ENCODE data around the gene CLRN3. TPM values are rescaled to one million over a fixed set of nuclear protein-coding genes. Genes with fewer than 3 reads are reported as not detected.

Gene CLRN3
- total and polyA plus RNA-seq, 2 donors (not counting 1 experiment from before 2014, with no cell fraction given): not detected

GRCh38 chr10:127903789-127904188, 11.0 kb upstream of the CLRN3 start:
- no peak overlapping the region for H3K4me3 ChIP-seq (ENCODE audit: control extremely low read depth in 1 of 5, extremely low read depth in 1 of 5, insufficient read depth in 1 of 5, low read depth in 2 of 5, low read length in 4 of 5)
- intact Hi-C loops (cut with micrococcal nuclease): no loop called here
- Mint-ChIP-seq H3K9me3 (ENCODE audit: insufficient read depth) (no peaks in the 10 kb centered on the region), H3K4me3 (no peak overlapping the region), H3K27ac (no peak overlapping the region), H3K4me1 (no peaks in the 10 kb centered on the region), H3K27me3 (peaks cover 54% of the 10 kb centered on the region)
- ChIA-PET CTCF (interaction anchor here (4.9 kb wide), 1 partner anchor 166 kb away, joined by 56 read pairs; no protein-coding TSS in a partner anchor), POLR2A (no interaction called here)
- peaks cover 0 to 27% (median 12%) of the 10 kb centered on the region in 4 experiments for H3K27me3 ChIP-seq (replicated peaks in 1 of 4; ENCODE audit: control extremely low read depth in 1 of 4, control insufficient read depth in 3 of 4, insufficient read depth in 4 of 4, low read length in 3 of 4)
- no peak overlapping the region for H3K9ac ChIP-seq (ENCODE audit: low read length)
- peaks cover 0 to 4% (median 1%) of the 10 kb centered on the region in 3 donors for H3K9me3 ChIP-seq (ENCODE audit: control extremely low read depth in 1 of 3, control insufficient read depth in 2 of 3, insufficient read depth in 1 of 3, low read length in 2 of 3)
- H3K4me1 ChIP-seq (ENCODE audit: control insufficient read depth in 2 of 2, insufficient read depth in 2 of 2, low read length in 2 of 2): peaks cover 8 to 9% of the 10 kb centered on the region in 2 donors
- H3K27ac ChIP-seq (ENCODE audit: low read length in 2 of 2): no peak overlapping the region
- H4K20me1 ChIP-seq (ENCODE audit: control insufficient read depth, insufficient read depth, low read length, poor library complexity, severe bottlenecking): no peaks in the 10 kb centered on the region
- H2AFZ ChIP-seq (ENCODE audit: insufficient read depth, low read depth, low read length, poor library complexity, severe bottlenecking): no peak overlapping the region
- H3K36me3 ChIP-seq (replicated peaks in 1 of 2; ENCODE audit: control extremely low read depth in 1 of 2, control insufficient read depth in 1 of 2, extremely low read depth in 1 of 2, insufficient read depth in 2 of 2, low read length in 1 of 2): no peaks in the 10 kb centered on the region
- DNase-seq: no peak
- no peak for TF ChIP-seq CTCF (IDR thresholded peaks at IDR 0.05)
- no peak for TF ChIP-seq EZH2 (IDR thresholded peaks at IDR 0.05; ENCODE audit: borderline replicate concordance, insufficient read depth, low read depth, low read length, poor library complexity, severe bottlenecking)
- no peak overlapping the region for H3K4me2 ChIP-seq (replicated peaks; ENCODE audit: low read depth, low read length, poor library complexity, severe bottlenecking)
- no peaks in the 10 kb centered on the region for H3K79me2 ChIP-seq (ENCODE audit: control insufficient read depth, insufficient read depth, low read length)
- WGBS (ENCODE audit: insufficient coverage): 100% methylated on average over 2 of the region's 5 CpGs
- ATAC-seq (ENCODE audit: low read depth): no peak

- Histone ChIP-seq H3K4me1 (ENCODE audit: control insufficient read depth in 2 of 2, insufficient read depth in 2 of 2, low read length in 2 of 2) (no peaks in the 10 kb centered on the region), H4K20me1 (ENCODE audit: control insufficient read depth, insufficient read depth, low read length, poor library complexity, severe bottlenecking) (no peaks in the 10 kb centered on the region), H3K27me3 (replicated peaks in 1 of 4; ENCODE audit: control extremely low read depth in 1 of 4, control insufficient read depth in 3 of 4, insufficient read depth in 4 of 4, low read length in 3 of 4) (peaks cover 0 to 8% (median 2%) of the 10 kb centered on the region in 4 experiments), H3K4me2 (replicated peaks; ENCODE audit: low read depth, low read length, poor library complexity, severe bottlenecking) (no peak overlapping the region), H3K4me3 (ENCODE audit: control extremely low read depth in 1 of 5, extremely low read depth in 1 of 5, insufficient read depth in 1 of 5, low read depth in 2 of 5, low read length in 4 of 5) (no peak overlapping the region), H3K9ac (ENCODE audit: low read length) (no peak overlapping the region), H2AFZ (ENCODE audit: insufficient read depth, low read depth, low read length, poor library complexity, severe bottlenecking) (no peak overlapping the region), H3K27ac (ENCODE audit: low read length in 2 of 2) (no peak overlapping the region), H3K36me3 (replicated peaks in 1 of 2; ENCODE audit: control extremely low read depth in 1 of 2, control insufficient read depth in 1 of 2, extremely low read depth in 1 of 2, insufficient read depth in 2 of 2, low read length in 1 of 2) (no peaks in the 10 kb centered on the region), H3K79me2 (ENCODE audit: control insufficient read depth, insufficient read depth, low read length) (no peaks in the 10 kb centered on the region), H3K9me3 (ENCODE audit: control extremely low read depth in 1 of 3, control insufficient read depth in 2 of 3, insufficient read depth in 1 of 3, low read length in 2 of 3) (peaks cover 0 to 7% (median 1%) of the 10 kb centered on the region in 3 donors)
- TF ChIP-seq EZH2 (IDR thresholded peaks at IDR 0.05; ENCODE audit: borderline replicate concordance, insufficient read depth, low read depth, low read length, poor library complexity, severe bottlenecking): no peak
- TF ChIP-seq CTCF (IDR thresholded peaks at IDR 0.05): no peak
- ChIA-PET CTCF (no interaction called here), POLR2A (no interaction called here)
- no peak for DNase-seq
- WGBS (ENCODE audit: insufficient coverage): no CpG with 5 or more reads among the region's 3 CpGs
- intact Hi-C loops (cut with micrococcal nuclease): no loop called here
- Mint-ChIP-seq H3K27ac (no peak overlapping the region), H3K4me3 (no peak overlapping the region), H3K4me1 (no peaks in the 10 kb centered on the region), H3K9me3 (ENCODE audit: insufficient read depth) (no peaks in the 10 kb centered on the region), H3K27me3 (peaks cover 33% of the 10 kb centered on the region)
- no peak for ATAC-seq (ENCODE audit: low read depth)
Observed at GRCh38 chr10:127899766-127900387, 7.1 kb upstream of the CLRN3 start.

All from B cell (primary cell).